ENCODE data around the gene CAMK1D. TPM values are rescaled to one million over a fixed set of nuclear protein-coding genes. Genes with fewer than 3 reads are reported as not detected.

CAMK1D gene
- total and polyA plus RNA-seq, 2 of the 4 experiments (the other 2 are of a cell fraction), result 5.0 to 5.3 TPM

DNA sequence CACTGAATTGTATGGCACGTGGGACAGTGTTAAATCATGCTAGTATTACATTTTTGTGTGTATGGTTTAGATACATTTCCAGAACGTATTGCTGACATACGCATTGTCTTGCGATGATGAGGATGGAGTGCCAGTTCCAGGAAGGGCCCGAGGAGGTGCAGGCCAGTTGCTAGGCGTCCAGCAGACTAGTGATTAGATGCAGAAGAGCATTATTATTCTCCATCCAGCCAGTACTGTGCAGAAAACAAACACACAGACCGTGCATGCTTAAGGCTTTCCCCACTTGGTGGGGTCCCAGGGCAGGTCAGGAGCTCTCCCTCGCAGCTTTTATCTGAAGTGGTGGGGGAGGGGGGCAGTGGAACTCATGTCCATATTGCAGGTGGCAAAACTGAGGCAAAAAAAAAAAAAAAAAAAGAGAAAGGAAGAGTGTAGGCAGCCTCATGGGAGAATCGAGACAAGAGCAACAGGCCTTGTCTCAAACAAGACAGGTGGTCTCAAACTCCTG lies 189.2 kb downstream of the CAMK1D start:
- POLR2A ChIA-PET (ENCODE audit: unreplicated experiment), result no interaction called here
- intact Hi-C loops (cut with micrococcal nuclease) (no loop called here), in situ Hi-C loops (cut with MboI; ENCODE audit: low sequenced_read_pairs) (no loop called here), dilution Hi-C loops (cut with HindIII; ENCODE audit: low sequenced_read_pairs, unreplicated experiment) (no loop called here)
- no peak overlapping the region for H3K18ac ChIP-seq (ENCODE audit: low read depth, low read length)
- H4K8ac ChIP-seq (ENCODE audit: low read depth in 2 of 2, low read length in 2 of 2), result no peak overlapping the region
- no peaks in the 10 kb centered on the region for H3K4me1 ChIP-seq (ENCODE audit: control insufficient read depth, insufficient read depth, low read length)
- H3K27ac ChIP-seq (ENCODE audit: insufficient read depth, low read length), result no peak overlapping the region
- H3K56ac ChIP-seq (ENCODE audit: extremely low read depth, insufficient read depth, low read length), result no peak overlapping the region
- H3K36me3 ChIP-seq (ENCODE audit: control insufficient read depth, insufficient read depth, low read length), result no peaks in the 10 kb centered on the region
- no peak overlapping the region for H2AFZ ChIP-seq (replicated peaks; ENCODE audit: low read length, poor library complexity)
- no peaks in the 10 kb centered on the region for H3K79me1 ChIP-seq (ENCODE audit: low read depth in 1 of 2, low read length in 2 of 2)
- H2BK120ac ChIP-seq (ENCODE audit: low read depth, low read length), result no peak overlapping the region
- ATAC-seq (ENCODE audit: low read depth) (no peak), DNase-seq (no peak)
- no peak overlapping the region for H3K4me3 ChIP-seq (ENCODE audit: insufficient read depth, low read depth, low read length)
- no peak overlapping the region for H3K23ac ChIP-seq (ENCODE audit: low read depth, low read length)
- H3K9me3 ChIP-seq (ENCODE audit: control insufficient read depth, insufficient read depth, low read length), result peaks cover 2% of the 10 kb centered on the region
- no peak overlapping the region for H4K5ac ChIP-seq (ENCODE audit: low read depth, low read length)
- H3K14ac ChIP-seq (replicated peaks; ENCODE audit: low read depth, low read length), result no peak overlapping the region
- 40% methylated on average over 2 of the region's 9 CpGs; no CpG with 5 or more reads in 1 of the 2 experiments for WGBS, 2 experiments (ENCODE audit: extremely low coverage in 2 of 2, insufficient read length in 1 of 2)
- no peak overlapping the region for H2BK20ac ChIP-seq (ENCODE audit: low read depth, low read length)
- CTCF ChIA-PET, result no interaction called here
- H2AK9ac ChIP-seq (replicated peaks; ENCODE audit: low read depth, low read length, poor library complexity), result no peak overlapping the region
- no peak overlapping the region for H3K4me2 ChIP-seq (ENCODE audit: low read depth, low read length)
- H2BK15ac ChIP-seq (ENCODE audit: low read depth, low read length), result no peak overlapping the region
- H2AK5ac ChIP-seq (ENCODE audit: low read depth, low read length), result no peak overlapping the region
- H4K20me1 ChIP-seq (ENCODE audit: insufficient read depth, low read length), result no peaks in the 10 kb centered on the region
- no TSS peak for BruUV-seq (replicated peaks)
- H2BK5ac ChIP-seq (ENCODE audit: low read depth, low read length, poor library complexity, severe bottlenecking), result no peak overlapping the region
- no peak overlapping the region for H3K9ac ChIP-seq (ENCODE audit: low read depth, low read length)
- H4K91ac ChIP-seq (ENCODE audit: insufficient read depth, low read depth, low read length), result no peak overlapping the region
- TF ChIP-seq CHD1 (IDR thresholded peaks at IDR 0.05; ENCODE audit: low read depth, low read length) (no peak), MAFK (IDR thresholded peaks at IDR 0.05; ENCODE audit: low read depth, low read length) (no peak), BHLHE40 (IDR thresholded peaks at IDR 0.05; ENCODE audit: low read depth, low read length) (no peak), RAD21 (IDR thresholded peaks at IDR 0.05; ENCODE audit: low read length) (no peak), FOS (IDR thresholded peaks at IDR 0.05; ENCODE audit: low read depth, low read length) (no peak), MXI1 (IDR thresholded peaks at IDR 0.05; ENCODE audit: borderline replicate concordance, low read depth, low read length) (no peak), MAZ (IDR thresholded peaks at IDR 0.05; ENCODE audit: borderline replicate concordance, low read depth, low read length) (no peak), SMC3 (IDR thresholded peaks at IDR 0.05; ENCODE audit: low read depth, low read length) (no peak), POLR2A (IDR thresholded peaks at IDR 0.05; ENCODE audit: low read depth, low read length) (no peak)
- TF ChIP-seq, protein P1, sequence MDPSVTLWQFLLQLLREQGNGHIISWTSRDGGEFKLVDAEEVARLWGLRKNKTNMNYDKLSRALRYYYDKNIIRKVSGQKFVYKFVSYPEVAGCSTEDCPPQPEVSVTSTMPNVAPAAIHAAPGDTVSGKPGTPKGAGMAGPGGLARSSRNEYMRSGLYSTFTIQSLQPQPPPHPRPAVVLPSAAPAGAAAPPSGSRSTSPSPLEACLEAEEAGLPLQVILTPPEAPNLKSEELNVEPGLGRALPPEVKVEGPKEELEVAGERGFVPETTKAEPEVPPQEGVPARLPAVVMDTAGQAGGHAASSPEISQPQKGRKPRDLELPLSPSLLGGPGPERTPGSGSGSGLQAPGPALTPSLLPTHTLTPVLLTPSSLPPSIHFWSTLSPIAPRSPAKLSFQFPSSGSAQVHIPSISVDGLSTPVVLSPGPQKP (IDR thresholded peaks at IDR 0.05; ENCODE audit: borderline replicate concordance, low read depth, low read length), result no peak
- TF ChIP-seq, protein P2, sequence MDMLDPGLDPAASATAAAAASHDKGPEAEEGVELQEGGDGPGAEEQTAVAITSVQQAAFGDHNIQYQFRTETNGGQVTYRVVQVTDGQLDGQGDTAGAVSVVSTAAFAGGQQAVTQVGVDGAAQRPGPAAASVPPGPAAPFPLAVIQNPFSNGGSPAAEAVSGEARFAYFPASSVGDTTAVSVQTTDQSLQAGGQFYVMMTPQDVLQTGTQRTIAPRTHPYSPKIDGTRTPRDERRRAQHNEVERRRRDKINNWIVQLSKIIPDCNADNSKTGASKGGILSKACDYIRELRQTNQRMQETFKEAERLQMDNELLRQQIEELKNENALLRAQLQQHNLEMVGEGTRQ (IDR thresholded peaks at IDR 0.05; ENCODE audit: low read depth, low read length), result no peak
- H3K4ac ChIP-seq (ENCODE audit: low read depth, low read length), result no peak overlapping the region
- H3K9me1 ChIP-seq (ENCODE audit: insufficient read depth, low read length), result no peaks in the 10 kb centered on the region
- no peaks in the 10 kb centered on the region for H3K27me3 ChIP-seq (ENCODE audit: control insufficient read depth, insufficient read depth, low read length)

Measured in IMR-90 (cell line).